Measurements from ENCODE around the gene SMOC2.
"Not testable (repeated sequence)": the region's sequence is repeated elsewhere in the genome, so short reads cannot be mapped to it uniquely, and the experiment has no call there.

SMOC2 gene

GRCh38 chr6:168601111-168601510 is 160.1 kb downstream of the SMOC2 start:
- DNase-seq (ENCODE audit: low read depth in 2 of 2), result no peak

- no peak for DNase-seq (ENCODE audit: low read depth in 2 of 2)
Measured at GRCh38 chr6:168601546-168601945, 160.6 kb downstream of the SMOC2 start.

- no peak for DNase-seq (ENCODE audit: low read depth in 2 of 2)
Measured at GRCh38 chr6:168602576-168602975, 161.6 kb downstream of the SMOC2 start.

- DNase-seq (ENCODE audit: low read depth in 2 of 2), result no peak
Measured at GRCh38 chr6:168603234-168603633, 162.2 kb downstream of the SMOC2 start.

- DNase-seq (ENCODE audit: low read depth in 2 of 2), result no peak
Measured at GRCh38 chr6:168605964-168606363, 165.0 kb downstream of the SMOC2 start.

GRCh38 chr6:168606722-168607121 is 165.7 kb downstream of the SMOC2 start:
- DNase-seq (ENCODE audit: low read depth in 2 of 2), result no peak

- no peak for DNase-seq (ENCODE audit: low read depth in 2 of 2)
Measured at GRCh38 chr6:168607272-168608112, 166.5 kb downstream of the SMOC2 start.

- no peak for DNase-seq (ENCODE audit: low read depth in 2 of 2)
Measured at GRCh38 chr6:168608113-168608400, 167.1 kb downstream of the SMOC2 start.

- DNase-seq (ENCODE audit: low read depth in 2 of 2), result no peak
Measured at GRCh38 chr6:168609026-168609685, 168.2 kb downstream of the SMOC2 start.

- no peak for DNase-seq (ENCODE audit: low read depth in 2 of 2)
Measured at GRCh38 chr6:168609914-168610490, 169.0 kb downstream of the SMOC2 start.

- not testable (repeated sequence) for DNase-seq (ENCODE audit: low read depth in 2 of 2)
Measured at GRCh38 chr6:168610966-168611365, 170.0 kb downstream of the SMOC2 start.

- DNase-seq (ENCODE audit: low read depth in 2 of 2), result no peak
Measured at GRCh38 chr6:168611691-168612090, 170.7 kb downstream of the SMOC2 start.

GRCh38 chr6:168612586-168612985 is 171.6 kb downstream of the SMOC2 start:
- DNase-seq (ENCODE audit: low read depth in 2 of 2), result no peak

- no peak for DNase-seq (ENCODE audit: low read depth in 2 of 2)
Measured at GRCh38 chr6:168615837-168616236, 174.9 kb downstream of the SMOC2 start.

GRCh38 chr6:168616816-168617765 is 176.1 kb downstream of the SMOC2 start:
- DNase-seq (ENCODE audit: low read depth in 2 of 2), result no peak

GRCh38 chr6:168618546-168619315 is 177.7 kb downstream of the SMOC2 start:
- DNase-seq (ENCODE audit: low read depth in 2 of 2), result no peak

- DNase-seq (ENCODE audit: low read depth in 2 of 2), result peak in 1 of 2 donors; percentile 14
Measured at GRCh38 chr6:168619560-168620314, 178.8 kb downstream of the SMOC2 start.

- DNase-seq (ENCODE audit: low read depth in 2 of 2), result no peak
Measured at GRCh38 chr6:168620578-168620977, 179.6 kb downstream of the SMOC2 start.

- no peak for DNase-seq (ENCODE audit: low read depth in 2 of 2)
Measured at GRCh38 chr6:168623736-168624135, 182.8 kb downstream of the SMOC2 start.

GRCh38 chr6:168624540-168624939 is 183.6 kb downstream of the SMOC2 start:
- no peak for DNase-seq (ENCODE audit: low read depth in 2 of 2)

Measured in stimulated activated CD8-positive, alpha-beta memory T cell treated with anti-CD3 and anti-CD28 coated beads, Interleukin-7, amount 100 ng/mL, for 1 hour (primary cell).